Calu3 (cell line): ENCODE measurements around the gene RAB36. TPM values are rescaled to one million over a fixed set of nuclear protein-coding genes. Genes with fewer than 3 reads are reported as not detected.

Source experiments
- BruUV-seq: library from RNA; stranded (reverse); fragments of 400-500 nt; replicated peaks from 2 replicates; lab custom pipeline; 2021; lab: Mats Ljungman, UMichigan
- CTCF ChIA-PET: fragments of 300-600 bp; sonication (Branson Sonifier 250); formaldehyde crosslinking; loops from one replicate; lab custom pipeline; 2022; ENCODE audit warnings: antibody characterized with exemption; lab: Charles Lee
- DNase-seq: peaks from one replicate; pipeline ENCODE4 v3.0.0; 2022
- H3K27ac Mint-ChIP-seq: one replicate; pipeline ENCODE4 v1.8.0; 2022; ENCODE audit warnings: mixed read lengths; ENCODE audit not compliant: unreplicated experiment
- H3K27me3 Mint-ChIP-seq: one replicate; pipeline ENCODE4 v1.8.0; 2022; ENCODE audit warnings: mixed read lengths; ENCODE audit not compliant: unreplicated experiment
- H3K36me3 Mint-ChIP-seq: one replicate; pipeline ENCODE4 v1.8.0; 2022; ENCODE audit warnings: mild to moderate bottlenecking, moderate library complexity, mixed read lengths; ENCODE audit not compliant: insufficient read depth, unreplicated experiment
- H3K4me1 Mint-ChIP-seq: one replicate; pipeline ENCODE4 v1.8.0; 2022; ENCODE audit warnings: mild to moderate bottlenecking, low read depth, mixed read lengths; ENCODE audit not compliant: unreplicated experiment
- H3K4me3 Mint-ChIP-seq: one replicate; pipeline ENCODE4 v1.8.0; 2022; ENCODE audit warnings: mild to moderate bottlenecking, low read depth, moderate library complexity, mixed read lengths; ENCODE audit not compliant: unreplicated experiment
- H3K9me3 Mint-ChIP-seq: one replicate; pipeline ENCODE4 v1.8.0; 2022; ENCODE audit warnings: low read depth, mixed read lengths; ENCODE audit not compliant: unreplicated experiment
- CTCF ChIP-seq: fragments of 200-600 bp; IDR thresholded peaks from one replicate; pipeline ENCODE4 v1.8.0; 2022; ENCODE audit warnings: antibody characterized with exemption; ENCODE audit not compliant: unreplicated experiment
- intact Hi-C: fragments of 100-400 bp; cut with micrococcal nuclease; formaldehyde crosslinking; loops from one replicate; pipeline ENCODE4 v1.10.0; 2022; ENCODE audit not compliant: unreplicated experiment
- total RNA-seq: library from RNA; stranded (reverse); gene quantifications from 2 replicates; pipeline ENCODE4 v1.2.3, GENCODE V29; 2022

The RAB36 gene
- total RNA-seq, 1 experiment from 2014 or later: 2.1 TPM

- no peak for TF ChIP-seq CTCF
- intact Hi-C loops: no loop called here
- BruUV-seq: no TSS peak
- H3K27ac Mint-ChIP-seq: no peak overlapping the region
- no peaks in the 10 kb centered on the region for H3K4me1 Mint-ChIP-seq
- no peak for DNase-seq
- H3K27me3 Mint-ChIP-seq: no peaks in the 10 kb centered on the region
- H3K4me3 Mint-ChIP-seq: no peak overlapping the region
- no peaks in the 10 kb centered on the region for H3K9me3 Mint-ChIP-seq
- H3K36me3 Mint-ChIP-seq: peaks cover 5% of the 10 kb centered on the region
- CTCF ChIA-PET: interaction anchor here (0.5 to 2.3 kb wide), 2 partner anchors 22 to 113 kb away, joined by 4 to 6 read pairs; no protein-coding TSS in a partner anchor
These were observed 23.2 kb downstream of the RAB36 start for GRCh38 chr22:23168391-23169042.

GRCh38 chr22:23169043-23169406 lies 23.7 kb downstream of the RAB36 start:
- no peak for DNase-seq
- peaks cover 5% of the 10 kb centered on the region for H3K36me3 Mint-ChIP-seq
- H3K27ac Mint-ChIP-seq: no peak overlapping the region
- intact Hi-C loops: no loop called here
- no peaks in the 10 kb centered on the region for H3K27me3 Mint-ChIP-seq
- no peaks in the 10 kb centered on the region for H3K9me3 Mint-ChIP-seq
- H3K4me3 Mint-ChIP-seq: no peak overlapping the region
- TF ChIP-seq CTCF: no peak
- BruUV-seq: no TSS peak
- peaks cover 5% of the 10 kb centered on the region for H3K4me1 Mint-ChIP-seq
- CTCF ChIA-PET: interaction anchor here (2.3 kb wide), 1 partner anchor 113 kb away, joined by 6 read pairs; no protein-coding TSS in a partner anchor

- CTCF ChIA-PET: interaction anchor here (0.6 to 6.0 kb wide), 3 partner anchors 98 to 107 kb away, joined by 3 to 109 read pairs (median 29); no protein-coding TSS in a partner anchor
- peaks cover 40% of the 10 kb centered on the region for H3K4me1 Mint-ChIP-seq
- TF ChIP-seq CTCF: no peak
- no peak overlapping the region for H3K27ac Mint-ChIP-seq
- no TSS peak for BruUV-seq
- no peaks in the 10 kb centered on the region for H3K27me3 Mint-ChIP-seq
- H3K9me3 Mint-ChIP-seq: no peaks in the 10 kb centered on the region
- no peak overlapping the region for H3K4me3 Mint-ChIP-seq
- intact Hi-C loops: no loop called here
- H3K36me3 Mint-ChIP-seq: peaks cover 31% of the 10 kb centered on the region
- DNase-seq: no peak
These were observed 30.8 kb downstream of the RAB36 start for GRCh38 chr22:23175817-23176644.

GRCh38 chr22:23176645-23177027 lies 31.4 kb downstream of the RAB36 start:
- peaks cover 37% of the 10 kb centered on the region for H3K36me3 Mint-ChIP-seq
- intact Hi-C loops: no loop called here
- H3K27ac Mint-ChIP-seq: peak overlapping the region; percentile 68
- peaks cover 40% of the 10 kb centered on the region for H3K4me1 Mint-ChIP-seq
- no peaks in the 10 kb centered on the region for H3K9me3 Mint-ChIP-seq
- no peak for DNase-seq
- TF ChIP-seq CTCF: no peak
- no peak overlapping the region for H3K4me3 Mint-ChIP-seq
- CTCF ChIA-PET: interaction anchor here (1.1 to 6.0 kb wide), 3 partner anchors 37 to 114 kb away, joined by 5 to 109 read pairs (median 12); no protein-coding TSS in a partner anchor
- BruUV-seq: no TSS peak
- no peaks in the 10 kb centered on the region for H3K27me3 Mint-ChIP-seq
